Activated CD4-positive, alpha-beta T cell treated with anti-CD3 and anti-CD28 coated beads, Interleukin-2, amount 10 ng/mL, durations not matched to agents 24 days and 14 days (primary cell): ENCODE data around the gene MRPL12. TPM values are rescaled to one million over a fixed set of nuclear protein-coding genes. Genes with fewer than 3 reads are reported as not detected.

Experiments
- DNase-seq: peaks from one replicate; pipeline ENCODE4 v3.0.0; 2022
- H3K27ac Mint-ChIP-seq: one replicate; pipeline ENCODE4 v1.8.0; 2022; ENCODE audit warnings: mild to moderate bottlenecking, mixed read lengths
- H3K27me3 Mint-ChIP-seq: one replicate; pipeline ENCODE4 v1.8.0; 2022; ENCODE audit warnings: mixed read lengths
- H3K36me3 Mint-ChIP-seq: one replicate; pipeline ENCODE4 v1.8.0; 2022; ENCODE audit warnings: low read depth, mild to moderate bottlenecking, mixed read lengths
- H3K4me1 Mint-ChIP-seq: one replicate; pipeline ENCODE4 v1.8.0; 2021; ENCODE audit warnings: mixed read lengths
- H3K4me3 Mint-ChIP-seq: one replicate; pipeline ENCODE4 v1.8.0; 2022; ENCODE audit warnings: mild to moderate bottlenecking, moderate library complexity, mixed read lengths
- H3K9me3 Mint-ChIP-seq: one replicate; pipeline ENCODE4 v1.8.0; 2021; ENCODE audit warnings: mixed read lengths
- intact Hi-C: fragments of 100-400 bp; cut with micrococcal nuclease; formaldehyde crosslinking; loops from one replicate; pipeline ENCODE4 v1.15.1; 2023
- total RNA-seq: library from RNA; stranded (reverse); gene quantifications from 2 replicates; pipeline ENCODE4 v1.2.3, GENCODE V29; 2022

MRPL12 gene
- total RNA-seq, 1 donor from 2014 or later = 233 TPM

DNA sequence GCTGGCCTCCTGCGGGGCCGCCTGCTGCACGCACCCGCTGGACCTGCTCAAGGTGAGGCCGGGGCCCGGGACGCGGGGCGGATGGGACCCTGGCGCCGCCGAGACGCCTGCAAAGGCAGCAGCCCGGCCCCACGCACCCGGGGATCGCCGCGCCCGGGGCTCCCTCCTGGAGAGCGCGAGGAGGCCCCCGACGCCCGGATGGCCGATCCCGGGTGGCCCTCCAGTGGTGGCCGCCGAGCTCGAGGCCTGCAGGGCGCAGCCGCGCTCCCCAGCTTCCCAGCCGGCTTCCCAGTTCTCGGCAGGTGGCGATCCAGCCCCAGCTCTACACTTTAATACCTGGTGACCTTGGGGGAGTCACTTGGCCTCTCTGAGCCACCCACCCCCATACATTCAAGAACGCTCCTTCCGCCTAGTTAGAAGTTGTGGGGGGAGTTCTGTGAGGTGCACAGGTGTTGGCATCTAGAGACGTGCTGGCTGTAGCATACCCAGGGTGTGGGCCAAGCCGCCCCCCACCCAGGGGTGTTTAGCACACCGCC is 9.4 kb downstream of the MRPL12 start:
- H3K9me3 Mint-ChIP-seq = no peaks in the 10 kb centered on the region
- H3K27me3 Mint-ChIP-seq = no peaks in the 10 kb centered on the region
- H3K36me3 Mint-ChIP-seq = peaks cover 8% of the 10 kb centered on the region
- peaks cover 14% of the 10 kb centered on the region for H3K4me1 Mint-ChIP-seq
- H3K27ac Mint-ChIP-seq = peak overlapping the region; percentile 82
- no peak for DNase-seq
- H3K4me3 Mint-ChIP-seq = peak overlapping the region; percentile 91
- intact Hi-C loops = no loop called here

DNA sequence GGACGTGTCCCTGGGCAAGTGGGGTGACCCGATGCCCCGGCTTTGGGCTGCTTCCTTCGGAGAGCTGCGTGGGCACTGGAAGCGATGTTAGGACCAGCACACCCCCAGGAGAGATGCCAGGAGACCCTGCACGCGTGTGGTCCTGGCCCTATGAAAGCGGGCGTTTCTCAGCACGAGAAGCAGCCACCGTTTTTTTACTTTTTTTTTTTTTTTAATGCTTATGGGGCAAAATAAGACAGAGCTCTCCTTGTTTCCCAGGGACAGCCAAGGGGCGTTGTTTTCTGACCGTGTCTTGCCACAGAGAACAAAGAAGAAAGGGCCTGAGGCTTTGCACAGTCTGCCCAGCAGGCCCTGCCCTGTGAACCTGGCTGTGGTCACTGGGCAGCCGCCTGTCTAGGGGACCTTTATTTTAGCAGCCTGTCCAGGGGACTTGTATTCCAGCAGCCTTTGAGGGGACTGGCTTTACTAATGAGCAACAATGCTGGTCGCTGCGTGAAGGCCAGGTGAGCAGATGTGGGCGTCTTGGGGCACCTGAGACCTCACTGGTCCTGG is 9.9 kb downstream of the MRPL12 start:
- H3K27ac Mint-ChIP-seq = peak overlapping the region; percentile 82
- intact Hi-C loops = no loop called here
- no peaks in the 10 kb centered on the region for H3K27me3 Mint-ChIP-seq
- H3K9me3 Mint-ChIP-seq = no peaks in the 10 kb centered on the region
- H3K4me1 Mint-ChIP-seq = peaks cover 14% of the 10 kb centered on the region
- peak overlapping the region; percentile 91 for H3K4me3 Mint-ChIP-seq
- H3K36me3 Mint-ChIP-seq = peaks cover 8% of the 10 kb centered on the region
- DNase-seq = no peak

DNA sequence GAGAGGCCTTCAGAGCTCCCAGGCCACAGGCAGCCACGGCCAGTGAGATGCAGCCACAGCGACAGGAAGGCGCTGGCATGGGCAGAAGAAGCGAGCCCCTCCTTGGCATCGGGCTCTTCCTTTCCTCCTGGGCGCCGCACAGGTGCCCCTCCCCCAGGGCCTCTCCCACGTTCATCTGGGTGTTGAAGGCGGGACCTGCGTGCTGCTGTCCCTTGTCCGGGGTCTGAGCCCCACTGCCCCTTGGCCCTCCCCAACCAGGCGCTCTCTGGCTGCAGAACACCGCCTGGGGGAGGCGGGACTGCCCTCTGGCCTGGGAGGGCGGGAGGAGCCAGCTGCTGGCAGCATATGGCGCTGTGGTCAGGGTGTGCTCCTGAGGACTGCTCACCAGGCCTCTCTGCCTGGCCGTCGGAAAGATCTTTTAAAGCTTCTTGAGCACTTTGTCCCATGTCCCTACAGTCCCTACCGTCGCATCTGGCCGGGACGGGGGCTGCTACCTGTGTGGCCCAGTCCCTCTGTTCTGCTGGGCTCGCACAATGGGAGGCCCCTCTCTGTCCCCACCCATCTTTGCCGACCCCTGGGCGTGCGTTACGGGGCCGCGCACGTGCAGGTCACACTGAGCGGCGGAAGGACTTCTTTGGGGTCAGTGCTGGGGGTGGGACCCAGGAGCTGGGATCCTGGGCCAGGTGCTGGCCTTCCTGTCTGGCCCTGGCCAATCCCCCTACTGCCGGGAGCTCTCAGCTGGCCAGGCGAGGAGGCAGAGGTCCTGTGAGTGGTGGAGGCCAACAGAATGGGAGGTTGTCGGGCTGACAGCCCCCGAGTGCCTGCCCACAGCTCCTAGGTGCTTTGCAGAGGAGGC is 10.6 kb downstream of the MRPL12 start:
- peak overlapping the region; percentile 91 for H3K4me3 Mint-ChIP-seq
- intact Hi-C loops = no loop called here
- H3K27ac Mint-ChIP-seq = no peak overlapping the region
- H3K4me1 Mint-ChIP-seq = peaks cover 14% of the 10 kb centered on the region
- H3K9me3 Mint-ChIP-seq = no peaks in the 10 kb centered on the region
- no peaks in the 10 kb centered on the region for H3K27me3 Mint-ChIP-seq
- DNase-seq = no peak
- H3K36me3 Mint-ChIP-seq = peaks cover 5% of the 10 kb centered on the region

DNA sequence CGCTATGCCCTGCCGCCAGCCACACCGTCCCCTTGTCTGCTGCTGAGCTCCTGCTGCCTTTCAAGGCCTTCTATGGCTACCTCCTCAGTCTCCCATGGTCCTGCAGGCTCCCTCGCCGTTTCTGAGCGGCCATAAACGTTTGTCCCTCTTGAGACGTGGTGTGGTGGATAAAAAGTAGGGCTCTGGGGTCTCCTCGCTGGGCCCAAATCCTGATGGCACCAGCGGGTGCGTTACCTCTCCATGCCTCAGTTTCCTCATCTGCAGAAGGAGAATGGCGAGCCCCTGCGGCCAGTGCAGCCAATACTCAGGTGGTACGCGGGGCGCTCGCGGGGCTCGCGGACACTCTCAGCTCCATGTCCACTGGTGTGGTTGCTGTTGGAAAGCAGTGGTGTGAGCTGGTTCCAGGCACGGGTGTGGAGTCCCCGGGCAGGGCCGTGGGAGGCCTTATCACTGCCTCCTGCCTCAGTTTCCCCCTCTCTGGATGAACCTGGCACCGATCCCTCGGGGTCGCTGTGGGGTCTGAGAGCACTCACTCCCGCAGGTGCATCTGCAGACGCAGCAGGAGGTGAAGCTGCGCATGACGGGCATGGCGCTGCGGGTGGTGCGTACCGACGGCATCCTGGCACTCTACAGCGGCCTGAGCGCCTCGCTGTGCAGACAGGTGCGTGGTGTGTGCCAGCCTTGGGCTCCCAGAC is 11.4 kb downstream of the MRPL12 start:
- Mint-ChIP-seq H3K4me1 (peaks cover 14% of the 10 kb centered on the region), H3K36me3 (peaks cover 2% of the 10 kb centered on the region), H3K9me3 (no peaks in the 10 kb centered on the region), H3K27ac (peak overlapping the region; percentile 17), H3K4me3 (peak overlapping the region; percentile 17), H3K27me3 (no peaks in the 10 kb centered on the region)
- intact Hi-C loops = no loop called here
- no peak for DNase-seq

DNA sequence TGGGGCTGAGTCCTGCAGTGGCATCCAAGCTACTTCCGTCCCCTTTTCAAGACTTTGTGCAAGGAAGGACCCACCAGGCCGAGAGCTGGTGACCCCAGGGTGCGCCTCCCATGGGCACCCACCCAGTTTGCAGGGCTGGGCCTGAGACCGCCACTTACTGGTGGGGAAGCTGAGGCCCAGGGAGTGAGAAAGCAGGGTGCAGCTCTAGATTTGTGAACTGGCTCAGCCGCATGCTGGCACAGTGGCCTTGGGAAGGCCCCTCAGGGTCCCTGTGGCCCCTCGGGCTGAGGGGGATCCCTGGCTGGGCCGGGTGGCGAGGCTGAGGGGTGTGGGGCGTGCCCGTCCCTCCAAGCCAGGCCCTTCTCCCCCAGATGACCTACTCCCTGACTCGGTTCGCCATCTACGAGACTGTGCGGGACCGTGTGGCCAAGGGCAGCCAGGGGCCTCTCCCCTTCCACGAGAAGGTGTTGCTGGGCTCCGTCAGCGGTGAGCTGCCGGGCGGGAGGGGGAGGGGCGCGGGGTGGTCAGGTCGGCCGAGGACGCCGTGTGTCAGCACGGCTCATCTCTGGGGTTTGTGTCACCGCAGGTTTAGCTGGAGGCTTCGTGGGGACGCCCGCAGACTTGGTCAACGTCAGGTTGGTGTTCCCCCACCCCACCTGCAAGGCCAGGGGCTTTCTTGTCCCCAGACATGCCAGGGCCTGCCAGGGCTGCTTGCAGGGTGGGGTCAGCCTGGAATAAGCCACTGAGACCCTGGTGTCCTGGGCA is 12.1 kb downstream of the MRPL12 start:
- Mint-ChIP-seq H3K36me3 (peaks cover 2% of the 10 kb centered on the region), H3K4me1 (peaks cover 12% of the 10 kb centered on the region), H3K27ac (no peak overlapping the region), H3K27me3 (no peaks in the 10 kb centered on the region), H3K9me3 (no peaks in the 10 kb centered on the region), H3K4me3 (no peak overlapping the region)
- intact Hi-C loops = no loop called here
- no peak for DNase-seq

DNA sequence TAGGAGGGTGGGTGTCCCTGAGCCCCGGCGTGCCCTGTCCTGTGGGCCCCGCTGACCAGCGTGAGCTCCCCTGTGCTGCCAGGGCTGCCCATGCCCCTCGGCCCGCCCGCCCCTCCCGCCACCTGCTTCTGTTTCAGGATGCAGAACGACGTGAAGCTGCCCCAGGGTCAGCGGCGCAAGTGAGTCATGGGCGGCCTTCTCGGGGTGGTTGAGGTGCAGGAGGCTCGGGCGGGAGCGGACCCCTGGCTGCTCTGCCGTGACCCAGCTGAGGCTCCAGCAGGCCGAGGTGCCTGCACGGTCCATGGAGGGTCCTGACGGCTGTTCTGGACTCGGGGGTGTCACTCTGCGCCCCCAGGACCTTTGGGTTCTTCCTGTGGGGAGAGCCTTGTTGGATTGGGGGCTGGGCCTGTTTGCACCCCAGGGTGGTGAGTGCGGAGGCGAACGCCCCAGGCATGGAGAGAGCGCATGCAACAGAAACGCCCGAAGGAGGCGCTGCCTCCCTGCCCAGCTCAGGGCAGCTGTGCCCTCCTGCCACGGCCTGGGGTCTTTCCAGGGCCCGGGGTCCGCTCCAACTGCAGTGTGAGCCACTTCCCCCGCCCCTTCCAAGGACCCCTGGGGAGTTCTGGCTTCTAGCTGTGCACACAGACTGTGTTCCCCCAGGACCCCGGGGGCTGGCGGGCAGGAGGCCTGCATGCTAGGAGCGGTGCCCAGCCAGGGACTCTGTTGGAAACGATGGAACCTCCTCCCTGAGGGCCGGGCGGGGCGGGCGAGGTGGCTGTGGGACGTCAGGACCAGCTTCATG is 12.9 kb downstream of the MRPL12 start:
- Mint-ChIP-seq H3K27ac (no peak overlapping the region), H3K27me3 (no peaks in the 10 kb centered on the region), H3K9me3 (no peaks in the 10 kb centered on the region), H3K4me3 (no peak overlapping the region), H3K36me3 (peaks cover 2% of the 10 kb centered on the region), H3K4me1 (peaks cover 6% of the 10 kb centered on the region)
- intact Hi-C loops = no loop called here
- no peak for DNase-seq

DNA sequence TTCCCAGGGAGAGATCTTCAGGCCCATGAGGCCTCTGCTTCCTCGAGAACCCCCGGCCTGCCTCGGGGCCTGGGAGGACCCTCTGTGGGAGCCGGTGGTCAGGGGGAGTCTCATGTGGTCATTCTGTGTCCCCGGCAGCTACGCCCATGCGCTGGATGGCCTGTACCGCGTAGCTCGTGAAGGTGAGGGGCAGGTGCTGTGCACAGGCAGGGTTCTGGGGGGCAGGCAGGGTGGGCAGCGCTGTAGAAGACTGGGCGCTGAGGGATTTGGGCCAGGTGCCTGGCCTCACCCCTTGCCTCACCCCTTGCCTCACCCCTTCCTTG is 13.5 kb downstream of the MRPL12 start:
- peaks cover 2% of the 10 kb centered on the region for H3K36me3 Mint-ChIP-seq
- no peak for DNase-seq
- H3K27me3 Mint-ChIP-seq = no peaks in the 10 kb centered on the region
- H3K4me3 Mint-ChIP-seq = no peak overlapping the region
- H3K9me3 Mint-ChIP-seq = no peaks in the 10 kb centered on the region
- intact Hi-C loops = no loop called here
- H3K4me1 Mint-ChIP-seq = peaks cover 6% of the 10 kb centered on the region
- no peak overlapping the region for H3K27ac Mint-ChIP-seq

DNA sequence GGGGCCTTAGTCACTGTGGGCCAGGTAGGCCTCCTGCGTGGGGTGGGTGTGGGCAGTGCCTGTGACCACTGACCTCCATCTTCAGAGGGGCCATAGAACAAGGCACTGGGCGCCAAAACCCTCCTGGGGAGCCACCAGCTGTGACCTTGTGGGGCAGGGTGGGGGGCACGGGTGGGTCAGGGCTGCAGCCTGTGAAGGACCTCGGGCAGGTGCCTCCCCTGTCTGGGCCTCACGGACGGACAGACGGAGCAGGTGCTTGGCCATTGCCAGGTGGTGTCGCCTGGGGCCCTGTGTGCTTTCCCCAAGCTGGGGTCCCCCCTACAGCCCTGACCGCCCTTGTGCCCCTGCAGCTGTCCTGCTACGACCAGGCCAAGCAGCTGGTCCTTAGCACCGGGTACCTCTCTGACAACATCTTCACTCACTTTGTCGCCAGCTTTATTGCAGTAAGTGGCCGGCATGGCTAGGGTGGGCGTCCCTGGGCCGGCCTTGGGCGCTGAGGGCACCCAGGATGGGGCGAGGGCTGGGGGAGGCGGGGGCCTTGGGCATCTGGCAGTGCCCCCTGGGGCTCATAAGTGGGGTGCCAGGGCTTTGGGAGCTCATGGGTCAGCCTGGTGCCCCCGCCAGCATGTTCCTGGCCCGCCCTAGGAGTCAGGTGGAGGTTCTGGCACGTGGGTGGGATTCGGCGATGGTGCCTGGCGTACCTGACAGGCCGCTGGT is 14.0 kb downstream of the MRPL12 start:
- H3K27me3 Mint-ChIP-seq = no peaks in the 10 kb centered on the region

DNA sequence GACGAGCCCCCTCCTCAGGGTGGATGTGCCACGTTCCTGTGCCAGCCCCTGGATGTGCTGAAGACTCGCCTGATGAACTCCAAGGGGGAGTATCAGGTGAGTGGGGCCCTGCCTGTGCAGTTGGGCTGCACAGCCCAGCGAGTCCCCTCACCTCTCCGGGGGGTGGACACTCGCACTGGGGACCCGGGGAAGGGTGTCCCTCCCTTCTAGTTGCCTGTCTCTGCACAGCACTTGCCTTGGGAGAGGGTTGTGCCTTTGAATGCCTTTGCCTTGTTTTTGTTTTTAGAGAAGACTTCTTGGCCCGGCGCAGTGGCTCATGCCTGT is 14.6 kb downstream of the MRPL12 start:
- Mint-ChIP-seq H3K4me3 (no peak overlapping the region), H3K9me3 (no peaks in the 10 kb centered on the region), H3K27me3 (no peaks in the 10 kb centered on the region), H3K4me1 (peaks cover 5% of the 10 kb centered on the region), H3K27ac (no peak overlapping the region), H3K36me3 (peaks cover 2% of the 10 kb centered on the region)
- intact Hi-C loops = no loop called here
- DNase-seq = no peak

More for the DNA sequence above, 14.0 kb downstream of the MRPL12 start:
- H3K27ac Mint-ChIP-seq = no peak overlapping the region
- no peak overlapping the region for H3K4me3 Mint-ChIP-seq
- peaks cover 6% of the 10 kb centered on the region for H3K4me1 Mint-ChIP-seq
- peaks cover 2% of the 10 kb centered on the region for H3K36me3 Mint-ChIP-seq
- intact Hi-C loops = no loop called here
- H3K9me3 Mint-ChIP-seq = no peaks in the 10 kb centered on the region
- DNase-seq = no peak

DNA sequence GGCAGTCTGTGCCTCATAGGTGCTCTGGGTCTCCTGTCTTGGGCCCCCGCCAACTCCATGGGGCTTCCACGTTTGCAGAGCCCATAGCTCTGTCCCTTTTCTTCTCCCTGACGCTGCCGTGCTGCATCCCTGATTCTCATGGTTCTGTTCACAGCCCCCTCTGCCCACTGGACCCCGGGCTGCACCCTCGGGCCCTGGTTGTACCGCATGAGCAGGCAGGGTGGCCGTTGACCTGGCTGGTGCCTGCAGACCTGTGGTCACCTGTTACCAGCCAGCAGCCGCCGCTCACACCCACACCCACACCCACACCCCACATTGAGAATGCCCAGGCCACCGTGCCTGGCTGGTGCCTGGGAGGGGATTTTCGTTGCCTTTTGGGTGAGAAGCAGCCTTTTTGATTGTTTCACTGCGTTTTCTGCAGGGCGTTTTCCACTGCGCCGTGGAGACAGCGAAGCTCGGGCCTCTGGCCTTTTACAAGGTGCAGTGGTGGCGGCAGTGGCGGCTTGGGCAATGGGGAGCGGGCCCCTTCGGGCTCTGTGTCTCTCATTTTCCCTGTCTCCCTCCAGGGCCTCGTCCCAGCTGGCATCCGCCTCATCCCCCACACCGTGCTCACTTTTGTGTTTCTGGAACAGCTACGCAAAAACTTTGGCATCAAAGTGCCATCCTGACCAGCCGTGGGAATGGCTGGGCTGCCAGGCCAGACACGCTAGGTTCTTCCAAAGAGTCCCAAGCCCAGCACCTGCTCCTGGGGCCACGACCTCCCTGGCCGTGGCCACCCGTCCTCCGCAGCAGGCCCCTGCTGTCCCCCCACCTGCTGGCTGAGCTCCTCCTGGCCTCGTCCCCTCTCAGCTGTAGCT is 16.5 kb downstream of the MRPL12 start:
- Mint-ChIP-seq H3K27ac (no peak overlapping the region), H3K4me1 (no peaks in the 10 kb centered on the region), H3K36me3 (peaks cover 2% of the 10 kb centered on the region), H3K27me3 (peaks cover 6% of the 10 kb centered on the region), H3K9me3 (no peaks in the 10 kb centered on the region), H3K4me3 (no peak overlapping the region)
- no peak for DNase-seq
- intact Hi-C loops = no loop called here

DNA sequence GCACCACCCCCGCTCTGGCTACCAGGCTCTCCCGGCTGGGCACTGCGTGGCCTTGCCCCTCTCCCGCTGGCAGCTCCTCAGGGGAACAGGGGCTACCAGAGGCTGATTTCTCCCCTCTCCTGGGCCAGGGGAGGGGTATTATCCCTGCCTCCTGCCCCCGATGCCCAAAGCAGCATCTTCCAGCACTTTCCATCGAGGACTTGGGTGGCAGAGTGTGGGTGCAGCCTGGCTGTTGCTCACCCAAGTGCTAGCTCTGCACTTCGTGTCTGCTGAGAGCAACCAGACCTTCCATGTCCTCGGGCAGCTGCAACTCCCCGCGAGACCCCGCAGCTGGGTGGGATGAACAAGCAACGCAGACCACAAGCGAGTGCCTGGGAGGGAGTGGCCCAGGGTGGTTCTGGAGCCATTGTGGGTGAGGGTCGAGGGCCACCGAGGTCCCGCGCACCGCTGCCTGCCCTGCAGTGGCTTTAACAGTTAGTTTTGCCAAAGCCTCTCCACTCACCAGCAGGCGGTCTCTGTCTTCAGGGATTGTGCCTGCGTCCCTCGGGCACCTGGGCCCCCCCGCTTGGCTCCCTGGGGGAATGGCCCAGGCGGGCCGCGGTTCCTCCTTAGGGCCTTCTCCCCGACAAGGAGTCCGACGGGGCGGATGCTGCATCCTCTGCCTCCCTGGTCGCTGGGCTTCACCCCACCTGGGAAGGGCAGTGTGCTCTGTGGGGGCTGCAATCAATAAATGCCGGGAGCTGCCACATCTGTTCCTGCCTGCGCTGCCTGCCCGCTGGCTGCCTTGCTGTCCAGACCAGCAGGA is 17.3 kb downstream of the MRPL12 start:
- no peak for DNase-seq
- no peaks in the 10 kb centered on the region for H3K4me1 Mint-ChIP-seq
- no peak overlapping the region for H3K27ac Mint-ChIP-seq
- H3K9me3 Mint-ChIP-seq = no peaks in the 10 kb centered on the region
- H3K36me3 Mint-ChIP-seq = peaks cover 2% of the 10 kb centered on the region
- peaks cover 6% of the 10 kb centered on the region for H3K27me3 Mint-ChIP-seq
- no peak overlapping the region for H3K4me3 Mint-ChIP-seq
- intact Hi-C loops = no loop called here
